ENCODE data around the gene PRR16.
"Not testable (repeated sequence)": the region's sequence is repeated elsewhere in the genome, so short reads cannot be mapped to it uniquely, and the experiment has no call there.

- not testable (repeated sequence) for TF ChIP-seq POLR2A, CTCF, POLR2AphosphoS5 (IDR thresholded peaks at IDR 0.05)
Measured at GRCh38 chr5:120702817-120703538, 238.9 kb downstream of the PRR16 start.
